HG02938 (cell line): ENCODE measurements around the gene NUDT19.
"Not testable (repeated sequence)": the region's sequence is repeated elsewhere in the genome, so short reads cannot be mapped to it uniquely, and the experiment has no call there.

Experiments
- ATAC-seq: cut with Tn5 transposase; IDR thresholded peaks from one replicate; pipeline ENCODE4 v1.9.1; 2021; ENCODE audit warnings: mild to moderate bottlenecking, moderate library complexity; ENCODE audit not compliant: unreplicated experiment

NUDT19 gene

GRCh38 chr19:32674931-32675719 lies 16.5 kb upstream of the NUDT19 start, which contains the start of gene ANKRD27:
ANKRD27 (minus strand) TSS chr19:32675180; CDS start chr19:32659015, 16,165 bp downstream.
- peak; percentile 96 for ATAC-seq

- no peak for ATAC-seq
Measured at GRCh38 chr19:32675720-32676185, 15.9 kb upstream of the NUDT19 start, which contains the start of gene RGS9BP. RGS9BP (plus strand) TSS chr19:32675848; CDS start chr19:32676264, 416 bp downstream.

- no peak for ATAC-seq
Measured at GRCh38 chr19:32676186-32676894, 15.3 kb upstream of the NUDT19 start.

- no peak for ATAC-seq
Measured at GRCh38 chr19:32676895-32677359, 14.7 kb upstream of the NUDT19 start.

GRCh38 chr19:32677657-32678056 lies 14.0 kb upstream of the NUDT19 start:
- ATAC-seq, result no peak

GRCh38 chr19:32680986-32681385 lies 10.6 kb upstream of the NUDT19 start:
- ATAC-seq, result no peak

- no peak for ATAC-seq
Measured at GRCh38 chr19:32682317-32682716, 9.3 kb upstream of the NUDT19 start.

- ATAC-seq, result no peak
Measured at GRCh38 chr19:32686847-32687475, 4.7 kb upstream of the NUDT19 start.

GRCh38 chr19:32687681-32688080 lies 3.9 kb upstream of the NUDT19 start:
- no peak for ATAC-seq

- ATAC-seq, result no peak
Measured at GRCh38 chr19:32688311-32688710, 3.3 kb upstream of the NUDT19 start.

GRCh38 chr19:32691952-32692726 lies 518 bp downstream of the NUDT19 start:
- peak; percentile 60 for ATAC-seq

- peak; percentile 4 for ATAC-seq
Measured at GRCh38 chr19:32692727-32693061, 1.1 kb downstream of the NUDT19 start.

GRCh38 chr19:32693151-32694108 lies 1.8 kb downstream of the NUDT19 start:
- not testable (repeated sequence) for ATAC-seq

- ATAC-seq, result not testable (repeated sequence)
Measured at GRCh38 chr19:32694316-32694715, 2.7 kb downstream of the NUDT19 start.

- not testable (repeated sequence) for ATAC-seq
Measured at GRCh38 chr19:32694851-32695250, 3.2 kb downstream of the NUDT19 start.

GRCh38 chr19:32695506-32695905 lies 3.9 kb downstream of the NUDT19 start:
- not testable (repeated sequence) for ATAC-seq

- not testable (repeated sequence) for ATAC-seq
Measured at GRCh38 chr19:32696771-32697170, 5.2 kb downstream of the NUDT19 start.

GRCh38 chr19:32700129-32700528 lies 8.5 kb downstream of the NUDT19 start:
- ATAC-seq, result not testable (repeated sequence)

GRCh38 chr19:32702010-32702409 lies 10.4 kb downstream of the NUDT19 start:
- no peak for ATAC-seq
